Measurements from ENCODE around the gene GPR137. TPM values are rescaled to one million over a fixed set of nuclear protein-coding genes. Genes with fewer than 3 reads are reported as not detected.
"Not testable (repeated sequence)": the region's sequence is repeated elsewhere in the genome, so short reads cannot be mapped to it uniquely, and the experiment has no call there.

Gene GPR137
- total RNA-seq, 1 donor, result 14.4 TPM

- peak overlapping the region; percentile 93 for H3K4me3 ChIP-seq (ENCODE audit: low read depth, low read length)
- no peak for TF ChIP-seq CTCF (IDR thresholded peaks at IDR 0.05; ENCODE audit: insufficient read depth, low read length)
- DNase-seq (ENCODE audit: low read depth), result no peak
These were observed 40.2 kb upstream of the GPR137 start for GRCh38 chr11:64245401-64245796.

GRCh38 chr11:64245797-64246620, 39.6 kb upstream of the GPR137 start:
- peak; percentile 84 for DNase-seq (ENCODE audit: low read depth)
- peak overlapping the region; percentile 93 for H3K4me3 ChIP-seq (ENCODE audit: low read depth, low read length)
- TF ChIP-seq CTCF (IDR thresholded peaks at IDR 0.05; ENCODE audit: insufficient read depth, low read length), result no peak

- H3K4me3 ChIP-seq (ENCODE audit: low read depth, low read length), result peak overlapping the region; percentile 93
- not testable (repeated sequence) for DNase-seq (ENCODE audit: low read depth)
These were observed 39.1 kb upstream of the GPR137 start for GRCh38 chr11:64246621-64246870.

GRCh38 chr11:64246871-64247728, 38.5 kb upstream of the GPR137 start, which contains the start of gene PPP1R14B:
PPP1R14B (minus strand) TSS chr11:64246943; CDS start chr11:64246673, 270 bp downstream.
- DNase-seq (ENCODE audit: low read depth), result peak; percentile 76
- H3K4me3 ChIP-seq (ENCODE audit: low read depth, low read length), result peak within 1 kb of the TSS; percentile 93
- TF ChIP-seq CTCF (IDR thresholded peaks at IDR 0.05; ENCODE audit: insufficient read depth, low read length), result peak; percentile 4

- TF ChIP-seq CTCF (IDR thresholded peaks at IDR 0.05; ENCODE audit: insufficient read depth, low read length), result no peak
- peak overlapping the region; percentile 82 for H3K4me3 ChIP-seq (ENCODE audit: low read depth, low read length)
- no peak for DNase-seq (ENCODE audit: low read depth)
These were observed 37.7 kb upstream of the GPR137 start for GRCh38 chr11:64247729-64248531.

- no peak for DNase-seq (ENCODE audit: low read depth)
- no peak for TF ChIP-seq CTCF (IDR thresholded peaks at IDR 0.05; ENCODE audit: insufficient read depth, low read length)
- H3K4me3 ChIP-seq (ENCODE audit: low read depth, low read length), result no peak overlapping the region
These were observed 37.1 kb upstream of the GPR137 start for GRCh38 chr11:64248578-64248977.
